GM13977 (cell line): ENCODE results near the gene VGLL1.
A peak's percentile ranks its signal among the peaks of the same experiment; 100 is the strongest.

Experiments
- DNase-seq: peaks from one replicate; pipeline ENCODE4 v3.0.0; 2012; ENCODE audit warnings: low spot score
- CTCF ChIP-seq: IDR thresholded peaks from 2 replicates; pipeline ENCODE4 v1.5.1; 2012; ENCODE audit warnings: mild to moderate bottlenecking, control low read depth; ENCODE audit not compliant: insufficient read depth; ENCODE audit errors: extremely low read depth, missing control alignments
- in situ Hi-C: fragments of 300-500 bp; cut with MboI; formaldehyde crosslinking; loops from one replicate; pipeline ENCODE4 v1.12.0; 2022; ENCODE audit warnings: low sequenced_read_pairs, low pct_unique_long_range_greater_than_20kb, mixed read lengths, inconsistent platforms; ENCODE audit not compliant: unreplicated experiment

Gene VGLL1

GRCh38 chrX:136588036-136588435, 56.0 kb downstream of the VGLL1 start:
- TF ChIP-seq CTCF: no peak
- in situ Hi-C loops: no loop called here
- peak; percentile 21 for DNase-seq

DNA sequence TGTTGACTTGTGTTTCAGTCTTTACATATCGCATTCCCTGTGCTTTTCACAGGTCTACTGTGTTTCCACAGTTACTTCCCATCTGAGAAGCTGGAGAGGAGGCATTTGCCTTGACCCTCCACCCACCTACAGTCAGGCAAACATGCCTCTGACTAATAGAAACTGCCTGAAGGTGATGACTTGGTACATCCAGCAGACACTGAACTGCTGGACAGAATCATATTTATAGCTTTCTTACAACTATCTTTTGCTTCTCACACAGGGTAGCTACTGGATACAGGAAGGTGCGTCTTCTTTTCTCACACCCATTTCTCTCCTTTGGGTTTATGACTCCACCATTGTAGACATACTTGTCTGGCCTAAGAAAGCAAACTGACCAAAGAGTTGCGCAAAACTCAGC, 58.0 kb downstream of the VGLL1 start:
- no peak for DNase-seq
- no peak for TF ChIP-seq CTCF
- in situ Hi-C loops: no loop called here

DNA sequence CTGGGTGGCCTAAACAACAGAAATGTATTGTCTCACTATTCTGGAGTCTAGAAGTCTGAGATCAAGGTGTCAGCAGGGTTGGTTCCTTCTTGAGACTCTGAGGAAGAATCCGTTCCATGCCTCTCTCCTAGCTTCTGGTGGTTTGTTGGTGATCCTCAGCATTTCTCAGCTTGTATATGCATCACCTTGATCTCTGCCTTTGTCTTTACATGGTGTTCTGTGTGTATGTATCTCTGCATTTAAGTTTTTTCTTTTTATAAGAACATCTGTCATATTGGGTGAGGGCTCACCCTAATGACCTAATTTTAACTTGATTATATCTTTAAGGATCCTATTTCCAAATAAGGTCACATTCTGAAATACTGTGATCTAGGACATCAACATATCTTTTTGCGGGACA, 65.3 kb downstream of the VGLL1 start:
- no peak for TF ChIP-seq CTCF
- in situ Hi-C loops: no loop called here
- no peak for DNase-seq

DNA sequence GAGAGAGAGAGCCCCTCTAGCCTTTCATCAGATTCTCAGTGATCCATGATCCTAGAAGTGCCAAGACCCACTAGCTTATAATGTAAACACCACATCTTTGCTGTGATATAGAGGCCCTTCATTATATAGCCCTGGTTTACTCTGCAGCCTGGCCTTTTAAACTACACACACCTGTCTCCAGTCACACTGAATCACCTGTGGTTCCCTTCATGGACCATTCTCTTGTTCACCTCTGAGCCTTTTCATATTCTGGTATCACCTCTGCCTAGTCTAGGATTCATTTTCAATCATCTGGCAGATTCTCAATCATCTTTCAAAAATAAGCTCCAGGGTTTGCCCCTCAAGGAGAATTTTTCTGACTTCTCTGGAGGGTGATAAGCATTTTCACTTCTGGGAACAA, 65.9 kb downstream of the VGLL1 start:
- no peak for DNase-seq
- TF ChIP-seq CTCF: no peak
- in situ Hi-C loops: no loop called here

GRCh38 chrX:136598631-136599030, 66.6 kb downstream of the VGLL1 start:
- no peak for DNase-seq
- in situ Hi-C loops: no loop called here
- no peak for TF ChIP-seq CTCF

GRCh38 chrX:136600059-136600458, 68.0 kb downstream of the VGLL1 start:
- no peak for TF ChIP-seq CTCF
- in situ Hi-C loops: loop anchor here (10.0 kb wide), 1 partner anchor 95 kb away; no protein-coding TSS in a partner anchor
- no peak for DNase-seq
